OCI-LY7 (cell line): ENCODE measurements around the gene STK32C. TPM values are rescaled to one million over a fixed set of nuclear protein-coding genes. Genes with fewer than 3 reads are reported as not detected.
A peak's percentile ranks its signal among the peaks of the same experiment; 100 is the strongest.

Experiments used
- BruUV-seq: library from RNA; stranded (reverse); fragments of 400-500 nt; replicated peaks from 2 replicates; lab custom pipeline; 2021; lab: Mats Ljungman, UMichigan
- CTCF ChIA-PET: fragments of 300-600 bp; sonication (Branson Sonifier 250); formaldehyde crosslinking; loops from one replicate; lab custom pipeline; 2022; ENCODE audit warnings: antibody characterized with exemption; ENCODE audit not compliant: unreplicated experiment; lab: Charles Lee
- POLR2A ChIA-PET: fragments of 300-600 bp; sonication (Branson Sonifier 250); formaldehyde crosslinking; loops from one replicate; lab custom pipeline; 2022; ENCODE audit warnings: antibody characterized with exemption; lab: Charles Lee
- DNase-seq: peaks from one replicate; pipeline ENCODE4 v3.0.0-alpha.2; 2015; ENCODE audit warnings: low spot score
- H2AFZ ChIP-seq: fragments of 200-600 bp; sonication (generic), shearing (Covaris generic); 2 replicates; pipeline ENCODE4 v1.6.1; 2014; ENCODE audit warnings: mild to moderate bottlenecking, antibody characterized with exemption, low read length, moderate library complexity
- H3K27ac ChIP-seq: fragments of 200-600 bp; sonication (generic); 2 replicates; pipeline ENCODE4 v1.5.1; 2014; ENCODE audit warnings: mixed run types, low read depth, mild to moderate bottlenecking, moderate library complexity, low read length, inconsistent platforms; ENCODE audit not compliant: poor library complexity, severe bottlenecking
- H3K36me3 ChIP-seq: fragments of 200-600 bp; sonication (generic); 2 replicates; pipeline ENCODE4 v1.6.1; 2014; ENCODE audit warnings: mild to moderate bottlenecking, antibody characterized with exemption, low read length, moderate library complexity, mixed read lengths; ENCODE audit not compliant: insufficient read depth
- H3K4me1 ChIP-seq: fragments of 200-600 bp; sonication (generic); 2 replicates; pipeline ENCODE4 v1.5.1; 2014; ENCODE audit warnings: mild to moderate bottlenecking, low read length; ENCODE audit not compliant: insufficient read depth, poor library complexity, severe bottlenecking
- H3K4me2 ChIP-seq: fragments of 200-600 bp; sonication (generic); 2 replicates; pipeline ENCODE4 v1.6.1; 2014; ENCODE audit warnings: mild to moderate bottlenecking, low read length
- H3K4me3 ChIP-seq: fragments of 200-600 bp; sonication (generic); 2 replicates; pipeline ENCODE4 v1.5.1; 2014; ENCODE audit warnings: mild to moderate bottlenecking, low read depth, low read length; ENCODE audit not compliant: poor library complexity, severe bottlenecking
- H3K79me2 ChIP-seq: fragments of 200-600 bp; sonication (generic); 2 replicates; pipeline ENCODE4 v1.6.1; 2016; ENCODE audit warnings: low read depth, mild to moderate bottlenecking, low read length, moderate library complexity, mixed read lengths; ENCODE audit not compliant: insufficient read depth
- H3K9me2 ChIP-seq: fragments of 200-600 bp; sonication (generic); 2 replicates; pipeline ENCODE4 v1.6.1; 2016; ENCODE audit warnings: mild to moderate bottlenecking, low read length, mixed read lengths; ENCODE audit not compliant: insufficient read depth
- H3K9me3 ChIP-seq: fragments of 200-600 bp; sonication (generic); 2 replicates; pipeline ENCODE4 v1.6.1; 2014; ENCODE audit warnings: mild to moderate bottlenecking, mixed run types, low read length, mixed read lengths
- H4K20me1 ChIP-seq: fragments of 200-600 bp; sonication (generic); 2 replicates; pipeline ENCODE4 v1.6.1; 2014; ENCODE audit warnings: mild to moderate bottlenecking, antibody characterized with exemption, low read length, moderate library complexity, mixed read lengths; ENCODE audit not compliant: insufficient read depth
- CTCF ChIP-seq: fragments of 200-600 bp; sonication (generic); conservative IDR thresholded peaks from 2 replicates; pipeline ENCODE4 v1.5.1; 2014; ENCODE audit warnings: mild to moderate bottlenecking, antibody characterized with exemption, low read length, moderate library complexity, mixed read lengths
- EZH2phosphoT487 ChIP-seq: fragments of 200-600 bp; sonication (generic); IDR thresholded peaks from 2 replicates; pipeline ENCODE4 v1.6.1; 2018; ENCODE audit warnings: low read depth, borderline replicate concordance, mild to moderate bottlenecking, mixed run types, antibody characterized with exemption, low read length, moderate library complexity, mixed read lengths
- intact Hi-C: fragments of 100-400 bp; cut with micrococcal nuclease; formaldehyde crosslinking; loops from one replicate; pipeline ENCODE4 v1.10.0; 2022; ENCODE audit not compliant: unreplicated experiment
- total RNA-seq, 2 experiments: library from RNA; depleted of rRNA in 1 of 2; stranded (reverse); fragments of >200 nt in 1 of 2; shearing (Covaris generic) in 1 of 2; gene quantifications; 2 replicates each; pipeline ENCODE4 v1.2.3, GENCODE V29; 2014 to 2022

STK32C gene
- total RNA-seq, 2 experiments from 2014 or later, result 13.1 to 30.4 TPM

- Histone ChIP-seq H3K9me2 (no peaks in the 10 kb centered on the region), H3K27ac (no peak overlapping the region), H3K4me1 (no peaks in the 10 kb centered on the region), H3K36me3 (no peaks in the 10 kb centered on the region), H3K4me2 (no peak overlapping the region), H3K79me2 (no peaks in the 10 kb centered on the region), H4K20me1 (no peaks in the 10 kb centered on the region), H3K4me3 (no peak overlapping the region), H3K9me3 (no peaks in the 10 kb centered on the region), H2AFZ (no peak overlapping the region)
- DNase-seq, result no peak
- ChIA-PET CTCF (no interaction called here), POLR2A (interaction anchor here (0.5 kb wide), 1 partner anchor 107 kb away, joined by 4 read pairs; no protein-coding TSS in a partner anchor)
- BruUV-seq, result no TSS peak
- TF ChIP-seq EZH2phosphoT487 (no peak), CTCF (no peak)
- intact Hi-C loops, result no loop called here
These were observed 74.2 kb downstream of the STK32C start for GRCh38 chr10:132233501-132234085.

GRCh38 chr10:132232981-132233380 lies 74.8 kb downstream of the STK32C start:
- CTCF ChIA-PET, result no interaction called here
- intact Hi-C loops, result no loop called here
- Histone ChIP-seq H2AFZ (no peak overlapping the region), H3K4me1 (no peaks in the 10 kb centered on the region), H3K79me2 (no peaks in the 10 kb centered on the region), H3K36me3 (no peaks in the 10 kb centered on the region), H3K4me3 (no peak overlapping the region), H3K4me2 (no peak overlapping the region), H4K20me1 (no peaks in the 10 kb centered on the region), H3K27ac (no peak overlapping the region), H3K9me2 (no peaks in the 10 kb centered on the region), H3K9me3 (no peaks in the 10 kb centered on the region)
- POLR2A ChIA-PET, result no interaction called here
- BruUV-seq, result no TSS peak
- TF ChIP-seq EZH2phosphoT487, result no peak
- 0 out of 2 replicates have a peak, but pooled peaks have one; percentile 1 for TF ChIP-seq CTCF
- DNase-seq, result no peak
